HCT116 (cell line): ENCODE measurements around the gene PSMB7.

Experiments used
- EZH2 ChIP-seq: fragments of 200-600 bp; sonication (generic); IDR thresholded peaks from 2 replicates; pipeline ENCODE4 v1.6.1; 2017; ENCODE audit warnings: antibody characterized with exemption, mixed run types
- EZH2phosphoT487 ChIP-seq: fragments of 200-600 bp; IDR thresholded peaks from 2 replicates; pipeline ENCODE4 v1.6.1; 2018; ENCODE audit warnings: antibody characterized with exemption, borderline replicate concordance
- JUND ChIP-seq: IDR thresholded peaks from 2 replicates; pipeline ENCODE4 v1.6.1; 2012
- POLR2A ChIP-seq: IDR thresholded peaks from 2 replicates; pipeline ENCODE4 v1.7.0; 2011; ENCODE audit warnings: borderline replicate concordance; ENCODE audit not compliant: insufficient read depth, insufficient read length; ENCODE audit errors: extremely low read depth
- POLR2AphosphoS5 ChIP-seq: IDR thresholded peaks from 2 replicates; pipeline ENCODE4 v1.6.1; 2011; ENCODE audit warnings: mild to moderate bottlenecking, low read depth, low read length, moderate library complexity
- RAD21 ChIP-seq: IDR thresholded peaks from 2 replicates; pipeline ENCODE4 v1.6.1; 2012; ENCODE audit warnings: low read depth, mild to moderate bottlenecking
- SIN3A ChIP-seq: IDR thresholded peaks from 2 replicates; pipeline ENCODE4 v1.6.1; 2012; ENCODE audit warnings: low read depth
- ZFX ChIP-seq: fragments of 450-650 bp; IDR thresholded peaks from 2 replicates; pipeline ENCODE4 v1.6.1; 2017
- ZNF274 ChIP-seq: fragments of 200-500 bp; sonication (Bioruptor generic); IDR thresholded peaks from 2 replicates; pipeline ENCODE4 v1.6.1; 2014; ENCODE audit warnings: mild to moderate bottlenecking, low read depth, low read length, inconsistent platforms
- TF ChIP-seq, protein P1 (sequence below), 3 experiments: fragments of 200-600 bp in 1 of 3; sonication (generic) in 1 of 3; IDR thresholded peaks in 2 of 3; conservative IDR thresholded peaks in 1 of 3; 2 replicates each; pipeline ENCODE4 v1.5.1; 2012 to 2017; ENCODE audit warnings: low read depth in 2 of 3, low read length in 2 of 3, antibody characterized with exemption in 1 of 3, borderline replicate concordance in 1 of 3, control low read depth in 1 of 3, mild to moderate bottlenecking in 1 of 3, mixed read lengths in 1 of 3, mixed run types in 1 of 3, moderate library complexity in 1 of 3; ENCODE audit not compliant: insufficient read depth in 1 of 3
- TF ChIP-seq, protein P2 (sequence below): IDR thresholded peaks from 2 replicates; pipeline ENCODE4 v1.6.1; 2011; ENCODE audit warnings: mild to moderate bottlenecking, low read length, moderate library complexity; ENCODE audit not compliant: insufficient replicate concordance; ENCODE audit errors: extremely low read depth
- TF ChIP-seq, protein P3 (sequence below): IDR thresholded peaks from 2 replicates; pipeline ENCODE4 v1.6.1; 2012; ENCODE audit warnings: low read depth
- TF ChIP-seq, protein P4 (sequence below): IDR thresholded peaks from 2 replicates; pipeline ENCODE4 v1.6.1; 2012
- TF ChIP-seq, protein P5 (sequence below): IDR thresholded peaks from 2 replicates; pipeline ENCODE4 v1.6.1; 2012

DNA sequence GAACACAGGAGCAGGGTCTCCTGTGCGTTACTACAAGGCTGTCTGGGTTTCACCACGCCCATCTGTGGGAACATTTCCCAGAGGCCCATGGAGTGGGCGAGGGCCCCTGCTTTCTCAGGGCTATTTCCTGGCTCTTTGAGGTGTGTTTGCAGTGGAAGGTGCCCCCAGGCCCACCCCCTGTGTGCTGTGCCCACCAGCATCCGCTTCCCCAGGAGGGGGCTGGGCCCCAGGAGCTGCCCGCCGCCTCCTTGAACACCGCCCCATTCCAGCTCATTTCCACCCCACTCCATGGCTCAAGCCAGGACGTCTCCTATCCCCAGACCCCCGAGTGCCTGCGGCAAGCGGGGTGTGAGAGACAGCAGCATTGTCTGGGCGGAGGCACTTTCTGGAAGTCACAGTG lies 87.0 kb downstream of the PSMB7 start:
- TF ChIP-seq, protein P1, sequence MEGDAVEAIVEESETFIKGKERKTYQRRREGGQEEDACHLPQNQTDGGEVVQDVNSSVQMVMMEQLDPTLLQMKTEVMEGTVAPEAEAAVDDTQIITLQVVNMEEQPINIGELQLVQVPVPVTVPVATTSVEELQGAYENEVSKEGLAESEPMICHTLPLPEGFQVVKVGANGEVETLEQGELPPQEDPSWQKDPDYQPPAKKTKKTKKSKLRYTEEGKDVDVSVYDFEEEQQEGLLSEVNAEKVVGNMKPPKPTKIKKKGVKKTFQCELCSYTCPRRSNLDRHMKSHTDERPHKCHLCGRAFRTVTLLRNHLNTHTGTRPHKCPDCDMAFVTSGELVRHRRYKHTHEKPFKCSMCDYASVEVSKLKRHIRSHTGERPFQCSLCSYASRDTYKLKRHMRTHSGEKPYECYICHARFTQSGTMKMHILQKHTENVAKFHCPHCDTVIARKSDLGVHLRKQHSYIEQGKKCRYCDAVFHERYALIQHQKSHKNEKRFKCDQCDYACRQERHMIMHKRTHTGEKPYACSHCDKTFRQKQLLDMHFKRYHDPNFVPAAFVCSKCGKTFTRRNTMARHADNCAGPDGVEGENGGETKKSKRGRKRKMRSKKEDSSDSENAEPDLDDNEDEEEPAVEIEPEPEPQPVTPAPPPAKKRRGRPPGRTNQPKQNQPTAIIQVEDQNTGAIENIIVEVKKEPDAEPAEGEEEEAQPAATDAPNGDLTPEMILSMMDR (IDR thresholded peaks at IDR 0.05 in 2 of 3, conservative IDR thresholded peaks at IDR 0.05 in 1 of 3; ENCODE audit: borderline replicate concordance in 1 of 3, insufficient read depth in 1 of 3, low read depth in 2 of 3, low read length in 2 of 3), result no peak
- no peak for TF ChIP-seq POLR2A
- TF ChIP-seq JUND, result no peak
- no peak for TF ChIP-seq POLR2AphosphoS5
- TF ChIP-seq EZH2, result no peak
- TF ChIP-seq, protein P2, sequence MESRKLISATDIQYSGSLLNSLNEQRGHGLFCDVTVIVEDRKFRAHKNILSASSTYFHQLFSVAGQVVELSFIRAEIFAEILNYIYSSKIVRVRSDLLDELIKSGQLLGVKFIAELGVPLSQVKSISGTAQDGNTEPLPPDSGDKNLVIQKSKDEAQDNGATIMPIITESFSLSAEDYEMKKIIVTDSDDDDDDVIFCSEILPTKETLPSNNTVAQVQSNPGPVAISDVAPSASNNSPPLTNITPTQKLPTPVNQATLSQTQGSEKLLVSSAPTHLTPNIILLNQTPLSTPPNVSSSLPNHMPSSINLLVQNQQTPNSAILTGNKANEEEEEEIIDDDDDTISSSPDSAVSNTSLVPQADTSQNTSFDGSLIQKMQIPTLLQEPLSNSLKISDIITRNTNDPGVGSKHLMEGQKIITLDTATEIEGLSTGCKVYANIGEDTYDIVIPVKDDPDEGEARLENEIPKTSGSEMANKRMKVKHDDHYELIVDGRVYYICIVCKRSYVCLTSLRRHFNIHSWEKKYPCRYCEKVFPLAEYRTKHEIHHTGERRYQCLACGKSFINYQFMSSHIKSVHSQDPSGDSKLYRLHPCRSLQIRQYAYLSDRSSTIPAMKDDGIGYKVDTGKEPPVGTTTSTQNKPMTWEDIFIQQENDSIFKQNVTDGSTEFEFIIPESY, result no peak
- TF ChIP-seq, protein P3, sequence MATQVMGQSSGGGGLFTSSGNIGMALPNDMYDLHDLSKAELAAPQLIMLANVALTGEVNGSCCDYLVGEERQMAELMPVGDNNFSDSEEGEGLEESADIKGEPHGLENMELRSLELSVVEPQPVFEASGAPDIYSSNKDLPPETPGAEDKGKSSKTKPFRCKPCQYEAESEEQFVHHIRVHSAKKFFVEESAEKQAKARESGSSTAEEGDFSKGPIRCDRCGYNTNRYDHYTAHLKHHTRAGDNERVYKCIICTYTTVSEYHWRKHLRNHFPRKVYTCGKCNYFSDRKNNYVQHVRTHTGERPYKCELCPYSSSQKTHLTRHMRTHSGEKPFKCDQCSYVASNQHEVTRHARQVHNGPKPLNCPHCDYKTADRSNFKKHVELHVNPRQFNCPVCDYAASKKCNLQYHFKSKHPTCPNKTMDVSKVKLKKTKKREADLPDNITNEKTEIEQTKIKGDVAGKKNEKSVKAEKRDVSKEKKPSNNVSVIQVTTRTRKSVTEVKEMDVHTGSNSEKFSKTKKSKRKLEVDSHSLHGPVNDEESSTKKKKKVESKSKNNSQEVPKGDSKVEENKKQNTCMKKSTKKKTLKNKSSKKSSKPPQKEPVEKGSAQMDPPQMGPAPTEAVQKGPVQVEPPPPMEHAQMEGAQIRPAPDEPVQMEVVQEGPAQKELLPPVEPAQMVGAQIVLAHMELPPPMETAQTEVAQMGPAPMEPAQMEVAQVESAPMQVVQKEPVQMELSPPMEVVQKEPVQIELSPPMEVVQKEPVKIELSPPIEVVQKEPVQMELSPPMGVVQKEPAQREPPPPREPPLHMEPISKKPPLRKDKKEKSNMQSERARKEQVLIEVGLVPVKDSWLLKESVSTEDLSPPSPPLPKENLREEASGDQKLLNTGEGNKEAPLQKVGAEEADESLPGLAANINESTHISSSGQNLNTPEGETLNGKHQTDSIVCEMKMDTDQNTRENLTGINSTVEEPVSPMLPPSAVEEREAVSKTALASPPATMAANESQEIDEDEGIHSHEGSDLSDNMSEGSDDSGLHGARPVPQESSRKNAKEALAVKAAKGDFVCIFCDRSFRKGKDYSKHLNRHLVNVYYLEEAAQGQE, result no peak
- TF ChIP-seq ZFX, result no peak
- TF ChIP-seq SIN3A, result no peak
- no peak for TF ChIP-seq EZH2phosphoT487
- no peak for TF ChIP-seq RAD21
- TF ChIP-seq, protein P4, sequence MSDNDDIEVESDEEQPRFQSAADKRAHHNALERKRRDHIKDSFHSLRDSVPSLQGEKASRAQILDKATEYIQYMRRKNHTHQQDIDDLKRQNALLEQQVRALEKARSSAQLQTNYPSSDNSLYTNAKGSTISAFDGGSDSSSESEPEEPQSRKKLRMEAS, result no peak
- TF ChIP-seq ZNF274, result no peak
- TF ChIP-seq, protein P5, sequence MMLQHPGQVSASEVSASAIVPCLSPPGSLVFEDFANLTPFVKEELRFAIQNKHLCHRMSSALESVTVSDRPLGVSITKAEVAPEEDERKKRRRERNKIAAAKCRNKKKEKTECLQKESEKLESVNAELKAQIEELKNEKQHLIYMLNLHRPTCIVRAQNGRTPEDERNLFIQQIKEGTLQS, result no peak
